ENCODE measurements around the gene TBC1D9B.
A peak's percentile ranks its signal among the peaks of the same experiment; 100 is the strongest.

TBC1D9B gene

DNA sequence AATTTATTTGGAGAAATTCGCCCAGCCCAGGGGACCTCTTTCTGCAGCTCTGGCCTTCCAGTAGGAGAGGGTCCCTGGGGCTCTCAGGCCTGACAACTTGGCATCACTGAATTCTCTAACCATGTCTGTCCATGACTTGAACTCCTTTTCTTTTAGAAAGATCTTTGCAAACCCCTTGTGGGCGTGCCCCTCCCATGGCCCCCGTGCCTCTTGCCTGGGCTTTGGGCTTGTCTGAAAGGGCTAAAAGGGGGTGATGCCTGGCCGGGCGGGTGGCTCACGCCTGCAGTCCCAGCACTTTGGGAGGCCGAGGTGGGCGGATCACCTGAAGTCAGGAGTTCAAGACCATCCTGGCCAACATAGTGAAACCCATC, 90.2 kb downstream of the TBC1D9B start:
- Histone ChIP-seq H3K27me3 (ENCODE audit: control insufficient read depth in 5 of 5, insufficient read depth in 4 of 5, low read length in 5 of 5) (no peaks in the 10 kb centered on the region), H3K27ac (ENCODE audit: low read depth, low read length) (peak overlapping the region; percentile 100), H3K4me3 (ENCODE audit: low read depth in 1 of 5, low read length in 5 of 5) (peak overlapping the region in 4 of 5 donors; percentile 44 to 67 (median 58)), H3K9ac (ENCODE audit: low read length in 5 of 5) (peak overlapping the region in 3 of 5 donors; percentile 30 to 74 (median 43)), H3K36me3 (ENCODE audit: control insufficient read depth in 5 of 5, insufficient read depth in 5 of 5, low read length in 5 of 5) (peaks cover 0 to 16% (median 12%) of the 10 kb centered on the region in 5 donors), H3K9me3 (ENCODE audit: control insufficient read depth in 5 of 5, low read length in 5 of 5) (no peaks in the 10 kb centered on the region), H3K4me1 (ENCODE audit: control insufficient read depth in 5 of 5, insufficient read depth in 5 of 5, low read length in 5 of 5) (peaks cover 14 to 49% (median 43%) of the 10 kb centered on the region in 5 donors)

DNA sequence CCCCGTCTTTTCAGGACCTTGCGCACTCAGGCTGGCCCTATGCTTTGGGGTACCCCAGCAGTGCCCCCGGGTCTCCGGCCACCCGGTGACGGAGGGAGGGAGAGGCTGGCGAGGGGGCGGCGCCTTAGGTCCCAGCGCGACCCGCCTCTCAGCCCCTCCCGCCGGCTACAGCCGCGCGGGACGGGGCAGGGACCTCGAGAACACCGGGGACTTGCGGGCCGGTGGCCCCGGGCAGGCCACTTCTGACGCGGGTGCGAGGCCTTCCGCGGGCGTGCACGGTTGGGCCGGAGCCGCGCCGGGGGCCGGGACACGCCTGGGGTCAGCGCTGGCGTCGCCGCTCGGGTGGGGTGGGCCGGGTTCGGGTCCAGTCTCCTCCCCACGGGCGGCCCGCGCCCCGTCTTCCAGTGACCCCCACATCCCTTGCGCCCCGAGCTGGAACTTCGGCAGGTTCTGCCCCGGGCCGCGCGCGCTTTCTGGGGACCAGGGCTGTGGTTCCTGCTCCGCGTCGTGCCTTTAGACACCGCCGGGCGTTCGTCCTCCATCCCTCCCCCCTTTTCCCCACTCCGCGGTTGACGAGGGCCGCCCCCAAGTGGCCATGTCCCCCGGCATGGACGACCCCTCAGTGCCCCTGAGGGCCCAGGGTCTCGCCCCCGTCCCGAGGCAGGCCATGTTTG, 90.8 kb downstream of the TBC1D9B start:
- peak overlapping the region in 4 of 5 donors; percentile 30 to 76 (median 47) for H3K9ac ChIP-seq (ENCODE audit: low read length in 5 of 5)
- peaks cover 9 to 44% (median 37%) of the 10 kb centered on the region in 5 donors for H3K4me1 ChIP-seq (ENCODE audit: control insufficient read depth in 5 of 5, insufficient read depth in 5 of 5, low read length in 5 of 5)
- no peaks in the 10 kb centered on the region for H3K27me3 ChIP-seq (ENCODE audit: control insufficient read depth in 5 of 5, insufficient read depth in 4 of 5, low read length in 5 of 5)
- H3K4me3 ChIP-seq (ENCODE audit: low read depth in 1 of 5, low read length in 5 of 5) = peak overlapping the region in 4 of 5 donors; percentile 44 to 67 (median 58)
- peaks cover 0 to 16% (median 9%) of the 10 kb centered on the region in 5 donors for H3K36me3 ChIP-seq (ENCODE audit: control insufficient read depth in 5 of 5, insufficient read depth in 5 of 5, low read length in 5 of 5)
- H3K9me3 ChIP-seq (ENCODE audit: control insufficient read depth in 5 of 5, low read length in 5 of 5) = no peaks in the 10 kb centered on the region
- H3K27ac ChIP-seq (ENCODE audit: low read depth, low read length) = peak overlapping the region; percentile 100

DNA sequence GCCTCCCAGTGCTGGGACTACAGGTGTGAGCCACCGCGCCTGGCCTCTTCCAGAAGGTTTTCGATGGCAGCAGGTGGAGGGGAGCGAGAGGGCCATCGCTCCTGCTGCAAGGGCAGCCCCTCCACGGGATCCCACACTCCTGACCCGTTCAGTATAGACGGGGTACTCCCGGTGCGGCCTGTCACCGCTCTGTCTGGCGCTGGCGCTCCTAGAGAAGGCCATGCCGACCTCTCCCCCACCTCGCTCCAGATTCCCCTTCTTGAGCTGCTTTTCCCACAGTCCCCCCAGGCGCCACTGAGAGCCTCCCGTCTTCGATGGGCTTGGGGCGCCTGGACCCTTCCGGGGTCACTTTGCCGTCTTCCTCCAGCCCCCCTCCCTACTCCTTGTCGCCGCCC, 91.3 kb downstream of the TBC1D9B start:
- Histone ChIP-seq H3K27ac (ENCODE audit: low read depth, low read length) (no peak overlapping the region), H3K9ac (ENCODE audit: low read length in 5 of 5) (peak overlapping the region in 4 of 5 donors; percentile 4 to 76 (median 47))

DNA sequence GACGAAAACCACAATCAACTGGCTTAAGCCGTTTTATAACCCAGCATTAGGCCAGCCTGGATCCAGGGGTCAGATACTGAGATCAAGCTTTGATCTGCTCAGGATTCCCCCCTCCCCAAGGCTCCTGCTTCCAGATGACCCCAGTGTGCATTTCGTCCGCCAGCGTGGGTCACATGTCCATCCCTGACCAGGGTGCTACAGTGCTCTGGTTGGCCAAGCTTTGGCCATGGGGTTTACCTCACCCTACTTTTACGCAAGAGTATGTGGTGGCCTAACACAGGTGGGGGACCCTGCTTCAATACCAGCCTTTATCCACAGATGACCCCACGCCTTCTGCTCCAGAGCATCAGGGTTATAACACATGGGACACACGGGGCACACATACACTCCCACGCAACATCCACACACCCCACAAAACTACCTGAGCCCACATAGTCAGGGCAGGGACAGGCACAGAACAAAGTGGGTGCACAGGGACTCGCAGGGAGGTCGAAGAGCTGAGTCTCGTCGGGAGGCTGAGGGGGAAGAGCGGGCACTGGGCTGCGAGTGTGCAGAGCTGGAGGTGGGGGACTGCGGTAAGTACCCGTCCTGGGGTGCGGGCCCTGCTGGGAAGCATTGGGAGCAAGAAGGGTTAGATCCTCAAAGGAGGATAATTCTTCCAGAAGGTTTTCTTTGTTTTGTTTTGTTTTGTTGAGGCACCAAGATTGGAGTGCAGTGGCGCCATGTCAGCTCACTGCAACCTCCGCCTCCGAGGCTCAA, 92.0 kb downstream of the TBC1D9B start:
- peaks cover 7 to 40% (median 35%) of the 10 kb centered on the region in 5 donors for H3K4me1 ChIP-seq (ENCODE audit: control insufficient read depth in 5 of 5, insufficient read depth in 5 of 5, low read length in 5 of 5)
- H3K4me3 ChIP-seq (ENCODE audit: low read depth in 1 of 5, low read length in 5 of 5) = no peak overlapping the region
- no peaks in the 10 kb centered on the region for H3K27me3 ChIP-seq (ENCODE audit: control insufficient read depth in 5 of 5, insufficient read depth in 4 of 5, low read length in 5 of 5)
- H3K9ac ChIP-seq (ENCODE audit: low read length in 5 of 5) = no peak overlapping the region
- H3K9me3 ChIP-seq (ENCODE audit: control insufficient read depth in 5 of 5, low read length in 5 of 5) = no peaks in the 10 kb centered on the region
- H3K36me3 ChIP-seq (ENCODE audit: control insufficient read depth in 5 of 5, insufficient read depth in 5 of 5, low read length in 5 of 5) = peaks cover 0 to 17% (median 9%) of the 10 kb centered on the region in 5 donors
- H3K27ac ChIP-seq (ENCODE audit: low read depth, low read length) = no peak overlapping the region

More for the DNA sequence above, 91.3 kb downstream of the TBC1D9B start:
- Histone ChIP-seq H3K27me3 (ENCODE audit: control insufficient read depth in 5 of 5, insufficient read depth in 4 of 5, low read length in 5 of 5) (no peaks in the 10 kb centered on the region), H3K4me3 (ENCODE audit: low read depth in 1 of 5, low read length in 5 of 5) (peak overlapping the region in 3 of 5 donors; percentile 57 to 67 (median 59)), H3K36me3 (ENCODE audit: control insufficient read depth in 5 of 5, insufficient read depth in 5 of 5, low read length in 5 of 5) (peaks cover 0 to 17% (median 9%) of the 10 kb centered on the region in 5 donors), H3K9me3 (ENCODE audit: control insufficient read depth in 5 of 5, low read length in 5 of 5) (no peaks in the 10 kb centered on the region), H3K4me1 (ENCODE audit: control insufficient read depth in 5 of 5, insufficient read depth in 5 of 5, low read length in 5 of 5) (peaks cover 7 to 40% (median 35%) of the 10 kb centered on the region in 5 donors)

DNA sequence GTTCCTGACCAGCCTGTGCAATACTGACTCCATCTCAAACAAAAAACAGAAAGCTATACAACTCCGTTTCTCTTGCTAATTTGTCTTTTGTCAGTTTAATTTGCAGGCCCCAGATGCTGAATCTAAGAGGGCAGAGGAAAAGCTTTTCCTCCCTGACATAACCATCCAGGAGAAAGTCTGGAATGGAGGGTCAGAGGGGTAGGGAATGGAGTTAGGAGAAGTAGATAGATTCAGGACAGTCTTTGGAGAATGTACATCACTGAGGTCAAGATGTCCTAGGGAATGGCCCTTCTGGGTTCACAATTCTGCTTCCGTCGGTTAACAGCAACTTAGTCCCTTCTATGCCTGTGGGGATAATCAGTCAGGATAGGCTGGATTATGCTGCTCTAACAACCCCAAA, 93.6 kb downstream of the TBC1D9B start:
- Histone ChIP-seq H3K9me3 (ENCODE audit: control insufficient read depth in 5 of 5, low read length in 5 of 5) (no peaks in the 10 kb centered on the region), H3K9ac (ENCODE audit: low read length in 5 of 5) (no peak overlapping the region), H3K4me1 (ENCODE audit: control insufficient read depth in 5 of 5, insufficient read depth in 5 of 5, low read length in 5 of 5) (peaks cover 3 to 25% (median 23%) of the 10 kb centered on the region in 5 donors), H3K27ac (ENCODE audit: low read depth, low read length) (no peak overlapping the region), H3K36me3 (ENCODE audit: control insufficient read depth in 5 of 5, insufficient read depth in 5 of 5, low read length in 5 of 5) (peaks cover 0 to 17% (median 9%) of the 10 kb centered on the region in 5 donors), H3K27me3 (ENCODE audit: control insufficient read depth in 5 of 5, insufficient read depth in 4 of 5, low read length in 5 of 5) (no peaks in the 10 kb centered on the region), H3K4me3 (ENCODE audit: low read depth in 1 of 5, low read length in 5 of 5) (no peak overlapping the region)

DNA sequence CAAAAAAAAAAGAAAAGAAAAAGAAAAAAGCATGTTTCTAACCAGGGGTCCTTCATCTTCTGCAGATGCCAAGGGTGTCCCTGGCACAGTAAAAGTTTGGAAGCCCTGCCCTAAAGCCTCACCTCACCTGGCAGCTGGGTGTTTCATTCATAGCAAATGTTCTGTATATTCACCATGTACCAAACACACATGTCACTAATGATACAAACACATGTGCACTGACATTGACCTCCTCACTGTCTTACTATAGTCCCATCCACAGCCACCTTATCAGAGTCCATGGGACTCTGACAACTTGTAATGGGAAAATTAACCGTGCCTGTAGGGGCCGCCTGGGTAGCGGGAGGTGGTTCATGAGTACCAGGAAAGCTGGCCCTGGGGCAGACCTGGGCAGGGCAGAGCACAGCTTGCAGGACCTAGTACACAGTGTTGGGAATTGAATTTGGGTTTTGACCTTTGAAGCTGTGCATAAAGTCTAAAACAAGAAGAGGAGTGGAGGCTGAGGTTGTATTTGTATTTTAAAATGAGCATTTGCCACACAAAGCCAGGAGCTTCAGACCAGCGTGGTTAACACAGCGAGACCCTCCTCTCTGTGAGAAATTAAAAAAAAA, 94.6 kb downstream of the TBC1D9B start:
- Histone ChIP-seq H3K36me3 (ENCODE audit: control insufficient read depth in 5 of 5, insufficient read depth in 5 of 5, low read length in 5 of 5) (peaks cover 0 to 17% (median 9%) of the 10 kb centered on the region in 5 donors), H3K27me3 (ENCODE audit: control insufficient read depth in 5 of 5, insufficient read depth in 4 of 5, low read length in 5 of 5) (no peaks in the 10 kb centered on the region), H3K4me1 (ENCODE audit: control insufficient read depth in 5 of 5, insufficient read depth in 5 of 5, low read length in 5 of 5) (peaks cover 1 to 18% (median 16%) of the 10 kb centered on the region in 5 donors), H3K4me3 (ENCODE audit: low read depth in 1 of 5, low read length in 5 of 5) (no peak overlapping the region), H3K9me3 (ENCODE audit: control insufficient read depth in 5 of 5, low read length in 5 of 5) (no peaks in the 10 kb centered on the region), H3K9ac (ENCODE audit: low read length in 5 of 5) (no peak overlapping the region), H3K27ac (ENCODE audit: low read depth, low read length) (no peak overlapping the region)

DNA sequence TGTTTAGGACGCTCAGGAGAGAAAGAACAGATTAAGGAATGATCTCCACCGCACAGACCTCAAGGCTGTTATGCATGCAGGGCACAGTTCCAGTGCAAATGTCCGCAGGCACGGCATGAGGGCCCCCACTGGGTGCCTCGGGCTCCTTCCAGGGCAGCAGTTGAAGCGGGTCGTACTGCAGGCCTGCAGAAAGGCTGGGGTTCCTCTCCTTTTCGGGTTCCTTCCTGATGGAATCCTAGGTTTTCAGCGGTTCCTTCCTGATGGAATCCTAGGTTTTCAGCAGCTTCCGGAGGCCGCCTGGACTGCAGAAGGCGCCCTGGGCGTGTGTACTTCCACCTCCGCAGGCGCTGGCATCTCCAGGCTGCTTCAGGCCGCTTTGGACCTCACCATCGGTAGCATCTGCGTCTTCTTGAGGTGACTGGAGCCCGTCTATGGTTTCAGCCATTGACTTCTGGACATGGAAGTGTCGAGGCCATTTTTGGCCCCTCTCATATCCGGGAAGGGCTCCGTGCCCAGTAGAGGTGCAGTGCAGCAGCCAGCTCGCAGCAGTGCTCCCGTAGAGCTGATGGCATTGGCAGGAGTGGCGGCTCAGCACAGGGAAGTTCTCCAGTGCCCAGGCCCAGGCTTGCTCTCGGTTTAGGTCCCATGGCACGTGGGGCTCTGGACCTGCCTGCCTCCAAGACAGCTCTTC, 95.4 kb downstream of the TBC1D9B start:
- no peak overlapping the region for H3K9ac ChIP-seq (ENCODE audit: low read length in 5 of 5)
- peaks cover 0 to 17% (median 9%) of the 10 kb centered on the region in 5 donors for H3K36me3 ChIP-seq (ENCODE audit: control insufficient read depth in 5 of 5, insufficient read depth in 5 of 5, low read length in 5 of 5)
- H3K4me3 ChIP-seq (ENCODE audit: low read depth in 1 of 5, low read length in 5 of 5) = no peak overlapping the region
- no peaks in the 10 kb centered on the region for H3K27me3 ChIP-seq (ENCODE audit: control insufficient read depth in 5 of 5, insufficient read depth in 4 of 5, low read length in 5 of 5)
- H3K27ac ChIP-seq (ENCODE audit: low read depth, low read length) = no peak overlapping the region
- no peaks in the 10 kb centered on the region for H3K9me3 ChIP-seq (ENCODE audit: control insufficient read depth in 5 of 5, low read length in 5 of 5)
- peaks cover 0 to 17% (median 8%) of the 10 kb centered on the region in 5 donors for H3K4me1 ChIP-seq (ENCODE audit: control insufficient read depth in 5 of 5, insufficient read depth in 5 of 5, low read length in 5 of 5)
